ENCODE results near the gene POLH.
"Not testable (repeated sequence)": the region's sequence is repeated elsewhere in the genome, so short reads cannot be mapped to it uniquely, and the experiment has no call there.

POLH gene

DNA sequence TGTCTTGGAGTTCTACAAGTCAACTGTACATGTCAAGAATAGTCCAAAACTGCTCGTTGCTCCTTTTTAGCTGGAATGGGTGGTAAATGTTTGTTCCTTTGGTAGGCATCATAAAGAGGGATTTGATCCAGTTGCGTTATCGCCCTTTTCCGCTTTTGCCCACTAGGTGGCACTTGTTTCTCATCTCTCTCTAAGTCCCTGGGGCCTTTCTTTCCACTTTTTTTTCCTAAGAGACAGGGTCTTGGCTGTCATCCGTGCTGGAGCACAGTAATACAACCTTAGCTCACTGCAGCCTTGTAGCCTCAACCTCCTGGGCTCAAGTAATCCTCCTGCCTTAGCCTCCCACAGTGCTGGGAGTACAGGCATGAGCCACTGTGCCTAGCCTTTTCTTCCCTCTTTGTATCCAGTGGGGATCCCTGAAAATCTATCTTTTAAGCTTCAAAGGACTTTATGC, 32.4 kb downstream of the POLH start:
- peak; percentile 56 for DNase-seq

DNA sequence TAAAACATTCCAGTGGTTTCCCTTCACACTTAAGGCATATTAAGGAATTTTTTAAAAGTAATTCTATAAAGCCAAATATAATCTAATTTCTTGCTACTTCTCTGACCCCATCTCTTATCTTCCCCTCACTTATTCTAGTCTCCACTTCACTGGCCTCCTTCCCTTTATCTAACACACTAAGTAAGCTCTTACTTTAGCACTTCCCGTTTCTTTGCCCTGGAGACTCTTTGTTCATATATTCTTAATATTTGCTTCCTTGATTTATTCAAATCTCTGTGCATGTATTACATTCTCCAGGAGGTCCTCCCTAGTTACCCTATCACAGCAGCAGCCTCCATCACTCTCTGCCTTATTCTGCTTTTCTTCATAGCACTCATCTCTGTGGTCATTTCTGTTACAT, 32.8 kb downstream of the POLH start:
- no peak for DNase-seq

DNA sequence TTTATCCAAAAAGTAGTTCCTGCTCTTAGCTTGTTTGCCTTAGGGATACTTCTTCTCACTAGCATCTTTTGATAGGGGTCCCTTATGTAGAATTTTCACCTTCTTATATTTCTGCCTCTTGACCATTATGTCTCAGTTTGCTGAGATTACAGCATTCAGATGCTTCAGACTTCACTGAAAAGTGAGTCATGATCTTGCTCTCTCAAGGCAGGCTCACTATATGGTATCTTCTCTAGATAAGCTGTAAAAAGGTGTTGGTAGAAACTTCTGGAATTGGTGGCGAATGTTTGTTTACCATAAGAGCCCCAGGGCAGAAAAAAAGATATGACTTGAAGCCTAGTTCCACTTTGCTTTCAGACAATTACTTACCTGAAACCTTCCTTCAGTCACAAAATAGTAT, 33.4 kb downstream of the POLH start:
- DNase-seq: no peak

DNA sequence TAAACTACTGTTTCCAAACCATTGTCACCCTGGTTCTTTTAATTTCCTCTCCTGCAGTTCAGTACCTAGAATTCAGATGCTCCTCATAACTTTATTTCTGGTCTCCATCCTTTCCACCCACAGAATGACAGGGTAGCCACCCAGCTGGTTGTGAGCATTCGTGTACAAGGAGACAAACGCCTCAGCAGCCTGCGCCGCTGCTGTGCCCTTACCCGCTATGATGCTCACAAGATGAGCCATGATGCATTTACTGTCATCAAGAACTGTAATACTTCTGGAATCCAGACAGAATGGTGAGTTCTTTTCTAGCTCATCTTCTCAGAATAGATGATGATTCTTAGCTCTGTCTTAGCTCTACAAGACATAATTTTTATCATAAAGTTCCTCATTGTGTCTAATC, 34.4 kb downstream of the POLH start:
- DNase-seq: no peak

DNA sequence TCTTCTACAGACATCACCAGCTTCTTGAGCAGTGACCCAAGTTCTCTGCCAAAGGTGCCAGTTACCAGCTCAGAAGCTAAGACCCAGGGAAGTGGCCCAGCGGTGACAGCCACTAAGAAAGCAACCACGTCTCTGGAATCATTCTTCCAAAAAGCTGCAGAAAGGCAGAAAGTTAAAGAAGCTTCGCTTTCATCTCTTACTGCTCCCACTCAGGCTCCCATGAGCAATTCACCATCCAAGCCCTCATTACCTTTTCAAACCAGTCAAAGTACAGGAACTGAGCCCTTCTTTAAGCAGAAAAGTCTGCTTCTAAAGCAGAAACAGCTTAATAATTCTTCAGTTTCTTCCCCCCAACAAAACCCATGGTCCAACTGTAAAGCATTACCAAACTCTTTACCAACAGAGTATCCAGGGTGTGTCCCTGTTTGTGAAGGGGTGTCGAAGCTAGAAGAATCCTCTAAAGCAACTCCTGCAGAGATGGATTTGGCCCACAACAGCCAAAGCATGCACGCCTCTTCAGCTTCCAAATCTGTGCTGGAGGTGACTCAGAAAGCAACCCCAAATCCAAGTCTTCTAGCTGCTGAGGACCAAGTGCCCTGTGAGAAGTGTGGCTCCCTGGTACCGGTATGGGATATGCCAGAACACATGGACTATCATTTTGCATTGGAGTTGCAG, 37.9 kb downstream of the POLH start:
- DNase-seq: no peak

DNA sequence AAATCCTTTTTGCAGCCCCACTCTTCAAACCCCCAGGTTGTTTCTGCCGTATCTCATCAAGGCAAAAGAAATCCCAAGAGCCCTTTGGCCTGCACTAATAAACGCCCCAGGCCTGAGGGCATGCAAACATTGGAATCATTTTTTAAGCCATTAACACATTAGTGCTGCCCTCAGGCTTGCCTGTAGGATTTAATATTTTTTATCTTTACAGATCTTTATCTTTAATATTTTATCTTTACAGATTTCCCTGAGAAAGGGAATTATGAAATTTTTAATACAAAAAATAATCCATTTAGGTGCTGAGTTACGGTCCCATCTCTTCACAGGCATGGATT, 38.4 kb downstream of the POLH start:
- no peak for DNase-seq

DNA sequence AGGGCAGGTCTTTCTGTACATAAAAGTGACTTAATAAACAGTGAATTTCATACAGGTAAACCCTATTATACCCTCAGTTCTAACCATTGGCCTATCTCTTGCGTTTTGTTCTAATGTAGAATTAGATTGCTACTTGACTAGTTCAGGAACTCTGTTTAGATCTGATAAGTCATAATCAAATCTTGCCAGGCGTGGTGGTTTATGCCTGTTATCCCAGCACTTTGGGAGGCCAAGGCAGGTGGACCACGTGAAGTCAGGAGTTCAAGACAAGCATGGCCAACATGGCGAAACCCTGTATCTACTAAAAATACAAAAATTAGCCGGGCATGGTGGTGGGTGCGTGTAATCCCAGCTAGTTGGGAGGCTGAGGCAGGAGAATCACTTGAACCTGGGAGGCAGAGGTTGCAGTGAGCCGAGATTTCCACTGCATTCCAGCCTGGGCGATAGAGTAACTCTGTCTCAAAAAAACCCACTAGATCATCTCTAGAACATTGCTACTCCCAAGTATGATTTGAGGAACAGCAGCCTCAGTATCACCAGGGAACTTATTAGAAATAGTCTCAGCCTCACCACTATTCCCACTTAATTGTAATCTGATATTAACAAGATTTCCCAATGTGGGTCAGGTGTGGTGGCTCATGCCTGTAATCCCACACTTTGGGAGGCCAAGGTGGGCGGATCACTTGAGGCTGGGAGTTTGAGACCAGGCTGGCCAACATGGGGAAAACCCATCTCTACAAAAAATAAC, 40.9 kb downstream of the POLH start:
- no peak for DNase-seq

DNA sequence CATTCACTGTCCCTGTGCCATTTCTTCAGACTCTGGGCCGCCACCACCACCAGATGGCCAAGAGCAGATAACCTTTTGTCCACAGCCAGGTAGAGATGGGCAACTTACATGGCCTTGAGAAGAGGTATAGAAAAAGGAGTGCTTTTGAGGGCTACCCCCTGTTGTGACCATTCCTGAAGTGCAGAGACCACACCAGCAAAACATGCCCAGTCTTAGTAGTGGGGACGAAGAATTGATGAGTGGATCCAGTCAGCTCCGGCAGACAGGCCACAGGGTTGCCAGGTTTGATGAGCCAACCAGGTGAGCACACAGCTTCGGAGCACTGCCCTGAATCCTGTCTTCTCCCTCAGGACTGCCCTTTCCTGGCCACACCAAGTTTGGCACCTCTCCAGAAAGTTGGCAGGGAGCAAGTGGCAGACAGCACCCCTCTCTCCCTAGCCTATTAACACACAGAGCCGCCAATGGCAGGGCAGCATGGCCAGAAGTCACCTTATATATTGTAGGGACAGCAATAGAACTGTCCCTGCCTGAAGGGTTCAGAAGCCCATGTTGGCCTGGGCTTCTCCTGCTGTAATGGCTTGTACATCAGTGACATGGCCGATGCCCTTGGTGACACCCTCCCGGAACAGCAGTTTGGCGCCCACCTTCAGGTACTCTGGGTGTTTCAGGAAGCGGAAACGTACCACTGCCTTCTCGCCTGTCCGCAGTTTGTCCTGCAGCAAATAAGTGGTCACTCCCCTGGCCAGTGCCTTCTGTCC, 45.3 kb downstream of the POLH start:
- no peak for DNase-seq

DNA sequence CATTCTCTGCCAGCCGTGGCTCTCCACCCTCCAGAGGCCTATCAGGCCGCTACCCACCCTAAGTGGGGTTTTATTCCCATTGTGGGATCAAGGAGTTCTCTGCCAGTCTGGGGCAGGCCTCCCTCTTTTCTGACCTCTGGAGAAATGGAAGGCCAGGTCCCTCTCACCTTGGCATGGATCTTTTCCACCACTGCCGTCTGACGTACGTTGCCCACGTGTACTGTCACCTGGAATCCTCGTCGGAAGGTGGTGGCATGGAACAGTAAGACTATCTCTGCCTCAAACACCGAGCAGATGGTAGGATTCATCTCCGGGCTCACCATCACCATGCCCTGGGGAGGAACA, 45.8 kb downstream of the POLH start:
- no peak for DNase-seq

DNA sequence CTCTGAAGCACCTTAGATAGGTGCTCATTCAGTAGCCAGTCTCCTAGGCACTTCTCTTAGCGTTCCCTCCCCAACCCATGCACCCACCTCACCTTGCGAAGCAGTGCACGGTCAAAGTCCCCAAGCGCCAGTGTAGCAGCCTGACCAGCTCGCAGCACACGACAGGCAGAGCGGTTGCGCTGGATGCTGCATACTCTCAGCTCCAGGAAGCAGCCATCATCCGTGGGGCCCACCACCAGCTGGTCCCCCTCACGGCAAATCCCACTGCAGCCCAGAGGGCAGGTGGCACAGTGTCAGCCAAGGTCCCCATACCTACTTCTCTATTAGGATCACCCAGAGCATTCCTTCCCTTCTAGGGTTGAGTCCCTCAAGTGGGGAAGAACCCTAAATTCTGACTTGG, 46.6 kb downstream of the POLH start:
- no peak for DNase-seq

DNA sequence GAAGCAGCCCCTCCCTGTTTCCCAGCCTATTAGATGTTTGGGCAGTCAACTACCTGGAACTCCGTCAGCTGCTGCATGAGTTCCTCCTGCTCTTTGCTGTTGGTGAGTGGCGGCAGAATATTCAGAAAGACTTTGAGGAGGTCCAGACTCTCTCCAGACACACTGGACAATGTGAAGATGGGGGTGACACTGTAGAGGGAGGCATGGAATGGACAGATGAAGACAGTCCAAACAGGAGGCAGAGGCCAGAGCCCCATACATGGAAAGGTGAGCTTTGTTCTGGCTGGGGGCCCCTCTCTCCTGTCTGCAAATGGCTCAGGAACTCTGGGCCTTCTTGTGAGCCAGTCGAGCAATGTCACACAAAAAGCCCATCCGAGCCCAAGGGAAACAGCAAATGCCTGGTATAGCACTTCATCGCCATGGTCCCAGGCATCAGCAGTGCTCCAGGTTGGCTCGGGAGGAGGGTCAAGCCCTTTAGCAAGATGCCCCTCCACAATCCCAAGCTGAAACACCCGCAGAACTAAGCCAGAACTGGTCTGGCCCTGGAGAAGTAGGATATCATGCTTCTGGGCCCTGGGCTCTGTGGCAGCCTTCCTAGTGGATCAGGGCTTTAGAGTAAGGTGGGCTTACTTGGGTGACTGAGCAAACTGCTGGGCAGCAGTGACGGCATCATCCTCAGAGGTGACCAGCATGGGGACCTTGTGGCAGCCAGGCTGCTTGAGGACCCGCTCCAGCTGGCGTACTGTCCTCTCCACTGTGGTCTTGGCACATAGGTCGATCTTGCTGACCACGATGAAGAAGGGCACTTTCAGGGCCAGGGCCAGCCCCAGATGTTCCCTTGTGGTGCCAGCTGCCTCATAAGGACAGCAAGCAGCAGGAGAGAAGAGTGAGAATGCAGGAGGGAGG, 48.1 kb downstream of the POLH start:
- DNase-seq: no peak

DNA sequence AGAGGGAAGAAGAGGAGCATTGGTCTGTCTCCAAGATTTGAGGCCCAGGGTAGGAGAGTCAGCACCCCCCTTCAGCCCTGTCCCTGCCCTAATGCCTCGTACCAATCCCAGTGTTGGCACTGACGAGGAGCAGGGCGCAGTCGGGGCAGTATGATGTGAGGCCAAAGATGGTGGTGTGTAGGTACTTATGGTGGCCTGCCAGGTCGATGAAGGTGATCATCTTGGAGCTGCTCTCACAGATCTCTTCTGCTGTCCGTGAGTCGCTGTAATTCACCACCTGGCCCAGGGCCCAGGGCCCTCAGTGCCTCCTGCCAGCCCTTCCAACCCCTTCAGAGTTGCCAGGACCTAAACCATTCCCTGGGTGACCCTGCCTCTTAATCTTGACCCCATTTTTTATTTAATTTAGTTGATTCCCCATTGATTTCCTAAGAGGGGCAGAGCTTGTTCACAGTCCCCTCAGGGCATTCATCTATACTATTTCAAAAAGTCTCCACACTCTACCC, 48.9 kb downstream of the POLH start:
- no peak for DNase-seq

DNA sequence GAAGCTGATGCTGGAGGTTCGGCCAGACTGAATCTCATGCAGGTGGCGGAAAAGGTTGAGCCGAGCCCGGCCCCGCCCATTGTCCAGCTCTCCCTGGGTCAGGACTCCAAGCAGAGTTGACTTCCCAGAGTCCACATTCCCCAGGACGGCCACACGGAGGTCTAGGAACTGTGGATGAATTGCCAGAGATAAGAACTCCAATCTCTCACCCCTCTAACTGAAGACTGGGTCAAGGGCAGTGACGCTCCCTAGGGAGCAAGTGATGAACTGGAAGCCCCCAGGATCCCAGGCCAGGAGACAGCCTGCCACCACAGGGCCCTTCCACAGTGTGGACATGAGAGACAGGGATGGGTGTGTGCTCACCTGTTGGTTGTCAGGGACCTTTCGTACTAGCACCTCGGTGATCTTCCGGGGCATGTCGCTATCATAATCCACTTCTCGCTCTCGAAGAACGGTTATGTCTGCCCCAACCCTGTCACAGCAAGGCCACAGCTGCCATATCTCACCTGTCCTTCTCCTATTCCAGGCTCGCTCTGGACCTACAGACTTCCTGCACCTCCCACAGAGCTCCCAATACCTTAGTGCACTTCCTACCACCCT, 49.5 kb downstream of the POLH start:
- DNase-seq: no peak

DNA sequence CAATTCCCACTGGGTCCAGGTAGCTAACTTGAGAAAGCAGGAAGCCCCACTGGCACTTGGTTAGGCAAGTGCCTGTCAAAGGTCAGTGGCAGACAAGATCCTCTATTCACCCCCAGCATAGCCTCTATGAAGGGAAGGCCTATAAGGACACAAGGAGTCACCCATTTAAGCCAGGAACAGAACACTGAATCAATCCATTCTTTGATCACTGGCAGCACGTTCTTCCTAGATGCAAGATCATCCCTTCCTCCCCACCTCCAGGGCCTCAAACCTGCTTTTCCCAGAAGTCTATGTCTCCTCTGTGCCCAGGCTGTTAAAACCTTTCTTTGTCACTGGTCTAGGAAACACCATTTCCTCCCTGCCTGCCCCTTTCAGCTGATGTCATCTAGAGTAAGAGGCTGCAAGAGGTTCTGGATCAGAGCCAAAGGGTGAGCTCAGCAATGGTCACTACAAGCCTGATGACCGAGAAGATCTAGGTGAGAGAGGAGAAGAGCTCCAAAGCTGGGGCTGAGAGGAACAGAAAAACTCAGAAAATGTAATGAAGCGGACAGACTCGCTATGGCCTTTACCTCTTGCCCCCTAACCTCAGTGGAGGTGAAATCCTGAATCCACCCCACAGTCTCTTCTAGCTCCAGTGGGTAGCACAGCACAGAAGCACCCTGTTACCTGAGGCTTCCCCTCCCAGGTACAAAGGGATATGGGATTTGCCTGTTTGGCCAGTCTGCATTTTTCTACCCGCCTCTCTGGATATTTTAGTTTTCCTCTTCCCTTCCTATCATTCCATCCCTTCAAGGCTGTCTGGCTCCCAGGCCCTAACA, 51.2 kb downstream of the POLH start:
- DNase-seq: no peak

DNA sequence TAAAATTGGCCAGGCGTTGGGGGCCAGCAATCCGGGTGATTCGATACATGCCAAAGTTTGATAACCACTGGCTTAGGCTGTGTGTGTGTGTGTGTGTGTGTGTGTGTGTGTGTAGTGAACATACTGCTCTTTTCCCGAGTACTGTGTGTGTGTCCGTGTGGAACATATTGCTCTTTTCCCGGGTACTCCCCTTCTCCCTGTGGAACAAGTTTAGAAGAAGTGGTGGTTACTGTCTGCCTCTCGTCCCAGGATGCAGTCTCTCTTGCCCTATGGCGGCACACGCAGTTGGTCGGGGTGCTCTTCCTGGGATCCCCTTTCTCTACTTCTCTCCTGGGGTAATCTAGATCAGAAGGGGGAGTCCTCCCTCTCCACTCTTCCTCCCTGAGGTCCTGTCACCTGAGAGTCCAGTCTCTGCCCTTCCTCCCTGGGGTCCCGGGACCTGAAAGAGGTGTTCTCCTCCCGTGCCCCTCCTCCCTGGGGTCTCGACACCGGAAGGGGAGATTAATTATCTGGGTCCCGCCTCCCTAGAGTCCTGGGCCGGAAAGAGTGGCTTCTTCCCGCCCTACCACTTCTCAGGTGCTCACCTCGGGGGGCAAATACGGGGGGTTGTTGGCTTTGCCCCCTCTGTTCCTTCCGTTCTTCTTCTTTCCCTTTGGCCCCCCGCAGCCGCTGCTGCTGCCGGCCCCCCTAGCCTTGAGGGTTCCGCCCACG, 52.6 kb downstream of the POLH start:
- peak; percentile 57 for DNase-seq

DNA sequence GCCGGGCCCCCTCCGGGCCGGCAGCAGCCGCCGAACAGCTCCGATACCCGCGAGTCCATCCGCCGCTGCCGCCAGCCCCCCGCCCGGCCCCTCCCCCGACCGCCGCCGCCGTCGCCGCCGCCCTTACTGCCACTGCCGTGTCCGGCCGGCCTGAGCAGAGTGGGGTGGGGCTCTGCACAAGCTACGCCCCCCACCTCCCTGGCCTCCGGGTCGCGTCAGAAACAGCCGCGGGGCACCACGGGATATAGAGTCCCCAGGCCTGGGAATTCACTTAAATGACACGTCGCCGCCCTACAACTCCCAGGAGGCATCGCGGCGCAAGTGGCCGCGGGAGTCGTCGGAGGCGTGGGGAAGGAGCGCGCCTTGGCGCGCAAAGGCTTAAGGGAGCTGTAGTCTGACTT, 53.1 kb downstream of the POLH start, which contains the start of gene GTPBP2:
Gene GTPBP2, minus strand, starts transcription at position 161 of the 401 bp plus-strand sequence. Its CDS starts 102 bp downstream, at position 59.
- DNase-seq: peak; percentile 94

DNA sequence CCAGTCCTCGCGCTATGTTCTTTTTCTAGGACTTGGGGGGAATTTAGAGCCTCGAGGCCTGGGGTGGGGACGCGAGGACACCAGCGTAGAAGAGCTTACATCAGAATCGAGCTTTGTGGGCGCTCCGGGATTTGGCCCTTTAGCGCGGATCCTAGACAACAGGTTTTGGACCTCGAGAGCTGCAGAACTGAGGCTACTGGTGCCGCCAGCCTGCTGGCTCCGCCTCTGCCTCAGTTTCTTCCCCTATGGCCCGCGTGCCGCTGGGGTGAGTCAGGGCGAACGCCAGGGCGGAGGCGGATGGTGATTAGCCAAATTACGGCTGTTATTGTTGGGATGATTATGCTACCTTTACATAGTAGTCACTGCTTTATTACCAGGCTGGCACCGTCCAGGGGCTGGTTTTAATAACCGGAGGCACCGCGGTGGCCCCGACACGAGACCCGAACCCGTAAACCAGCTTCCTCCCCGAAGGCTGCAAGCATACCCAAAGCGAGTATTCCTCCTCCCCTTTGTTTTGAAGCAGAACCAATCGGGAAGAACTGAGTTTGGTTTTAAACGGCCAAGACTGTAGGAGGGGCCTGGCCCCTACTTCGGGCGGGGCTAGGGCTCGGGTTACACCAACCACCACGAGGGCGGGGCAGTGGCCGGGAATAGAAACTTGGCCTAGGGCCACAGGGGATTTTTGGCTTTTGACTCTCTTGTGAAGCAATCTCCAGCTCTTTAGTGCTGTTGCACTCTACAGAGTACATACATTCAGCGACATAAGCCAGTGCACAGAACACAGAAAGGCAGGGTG, 53.7 kb downstream of the POLH start:
- DNase-seq: peak; percentile 85

DNA sequence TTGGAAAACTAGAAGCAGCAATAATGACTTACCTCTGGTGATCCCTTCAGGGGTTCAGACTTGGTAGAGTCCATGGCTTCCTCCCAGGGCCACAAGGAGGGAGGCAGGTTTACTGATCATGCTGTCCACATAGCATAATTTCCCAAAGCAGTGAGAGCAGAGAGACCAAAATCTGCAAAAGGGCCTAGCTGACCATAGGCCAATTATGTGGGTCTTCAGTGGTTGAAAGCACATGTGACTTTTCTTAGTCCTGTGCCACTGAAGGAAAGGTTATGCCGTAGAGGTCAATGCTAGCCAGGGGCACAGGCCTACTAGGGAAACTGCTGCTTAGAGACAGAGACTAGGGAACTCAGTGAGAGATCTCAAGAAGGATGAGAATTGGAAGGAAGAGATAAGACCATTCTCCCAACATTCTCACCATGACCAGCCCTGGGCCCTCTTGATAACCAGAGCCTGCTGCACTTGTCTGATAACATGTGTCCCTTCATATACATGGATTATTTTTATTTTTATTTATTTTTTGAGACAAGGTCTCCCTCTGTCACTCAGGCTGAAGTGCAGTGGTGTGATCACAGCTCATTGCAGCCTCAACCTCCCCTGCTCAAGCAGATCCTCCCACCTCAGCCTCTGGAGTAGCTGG, 55.1 kb downstream of the POLH start:
- no peak for DNase-seq

DNA sequence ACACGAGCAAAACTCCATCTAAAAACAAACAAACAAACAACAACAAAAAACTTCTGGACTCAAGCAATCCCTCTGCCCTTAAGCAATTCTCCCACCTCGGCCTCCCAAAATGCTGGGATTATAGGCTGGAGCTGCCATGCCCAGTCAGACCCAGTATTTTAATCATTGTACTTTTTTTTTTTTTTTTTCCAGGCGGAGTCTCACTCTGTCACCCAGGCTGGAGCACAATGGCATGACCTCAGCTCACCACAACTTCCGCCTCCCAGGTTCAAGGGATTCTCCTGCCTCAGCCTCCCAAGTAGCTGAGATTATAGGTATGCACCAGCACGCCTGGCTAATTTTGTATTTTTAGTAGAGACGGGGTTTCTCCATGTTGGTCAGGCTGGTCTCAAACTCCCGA, 57.0 kb downstream of the POLH start:
- DNase-seq: not testable (repeated sequence)

Data from activated CD4-positive, CD25-positive, alpha-beta regulatory T cell treated with anti-CD3 and anti-CD28 coated beads, Interleukin-2, amount 50 U/mL, for 72 hours (primary cell).